HG03520 (cell line): ENCODE measurements around the gene PACS1.
"Not testable (repeated sequence)": the region's sequence is repeated elsewhere in the genome, so short reads cannot be mapped to it uniquely, and the experiment has no call there.

Experiments
- ATAC-seq: cut with Tn5 transposase; IDR thresholded peaks from one replicate; pipeline ENCODE4 v1.9.1; 2021; ENCODE audit warnings: mild to moderate bottlenecking, moderate library complexity; ENCODE audit not compliant: unreplicated experiment

PACS1 gene

DNA sequence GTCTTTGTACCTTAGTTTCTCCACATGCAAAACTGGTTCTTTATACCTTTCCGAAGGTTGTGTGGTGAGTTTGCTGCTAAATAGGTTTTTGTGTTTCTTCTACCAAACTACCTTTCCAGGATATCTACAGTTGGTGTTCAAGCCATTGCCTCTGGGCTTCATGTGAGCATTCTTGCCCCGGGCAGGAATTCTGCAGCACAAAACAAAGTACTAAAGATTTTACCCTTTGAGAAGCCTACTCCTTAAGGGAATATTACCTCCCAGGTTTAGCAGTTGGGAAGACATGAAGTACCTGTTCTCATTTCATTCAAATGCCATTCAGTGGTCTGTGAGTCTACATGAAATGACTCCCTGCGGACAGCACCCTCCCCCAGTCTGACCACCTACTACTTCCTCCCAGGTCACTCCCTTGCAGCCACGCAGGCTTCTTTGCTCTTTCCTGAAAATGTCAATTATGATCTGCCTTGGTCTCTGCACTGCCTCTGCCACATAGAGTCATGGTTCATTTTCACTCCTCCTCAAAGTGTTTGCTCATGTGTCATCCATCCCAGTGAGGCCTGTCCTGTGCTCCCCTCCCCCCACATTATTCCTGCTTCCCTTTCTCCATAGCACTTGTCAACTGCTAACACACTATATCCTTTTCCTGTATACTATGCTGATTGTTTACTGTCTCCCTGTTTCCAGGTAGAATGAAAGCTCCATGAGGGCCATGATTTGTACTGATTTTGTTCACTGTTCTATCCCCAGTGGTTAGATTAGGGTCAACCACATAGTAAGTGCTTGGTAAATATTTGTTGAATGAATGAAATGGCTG is 36.9 kb downstream of the PACS1 start:
- no peak for ATAC-seq

DNA sequence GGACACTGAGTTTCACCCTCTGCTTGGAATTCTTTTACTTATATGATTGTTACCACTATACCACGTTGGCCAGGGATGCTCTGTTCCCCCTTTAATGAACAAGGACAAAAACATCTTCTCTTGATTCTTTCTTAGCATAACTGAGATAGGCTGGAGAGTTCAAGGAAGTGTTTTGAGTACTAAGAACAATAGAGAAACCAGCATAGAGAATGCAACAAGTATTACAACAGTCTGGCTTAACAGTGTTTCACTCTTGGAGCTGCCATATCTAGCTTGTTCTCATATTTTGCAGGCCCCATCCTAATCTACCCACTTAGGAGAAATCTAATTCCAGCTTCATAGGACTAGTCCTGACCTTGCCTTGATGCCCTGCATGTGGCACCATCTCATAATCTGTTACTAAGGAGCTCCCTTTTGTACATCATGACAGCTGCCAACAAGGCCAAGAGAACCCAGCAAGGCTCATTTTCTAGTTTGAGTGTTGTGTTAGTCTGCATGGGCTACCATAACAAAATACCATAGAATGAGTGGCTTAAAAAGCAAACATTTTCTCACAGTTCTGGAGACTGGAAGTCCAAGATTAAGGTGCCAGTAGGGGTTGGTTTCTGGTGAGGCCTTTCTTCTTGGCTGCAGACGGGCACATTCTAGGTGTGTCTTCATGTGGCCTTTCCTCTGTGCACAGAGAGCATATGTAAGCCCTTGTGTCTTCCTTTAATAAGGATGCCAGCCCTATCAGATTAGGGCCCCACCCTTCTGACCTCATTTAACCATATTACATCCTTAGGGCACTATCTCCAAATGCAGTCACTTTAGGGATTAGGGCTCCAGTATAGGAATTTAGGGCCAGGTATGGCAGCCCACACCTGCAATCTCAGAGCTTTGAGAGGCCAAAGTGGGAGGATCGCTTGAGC is 37.8 kb downstream of the PACS1 start:
- ATAC-seq: no peak

DNA sequence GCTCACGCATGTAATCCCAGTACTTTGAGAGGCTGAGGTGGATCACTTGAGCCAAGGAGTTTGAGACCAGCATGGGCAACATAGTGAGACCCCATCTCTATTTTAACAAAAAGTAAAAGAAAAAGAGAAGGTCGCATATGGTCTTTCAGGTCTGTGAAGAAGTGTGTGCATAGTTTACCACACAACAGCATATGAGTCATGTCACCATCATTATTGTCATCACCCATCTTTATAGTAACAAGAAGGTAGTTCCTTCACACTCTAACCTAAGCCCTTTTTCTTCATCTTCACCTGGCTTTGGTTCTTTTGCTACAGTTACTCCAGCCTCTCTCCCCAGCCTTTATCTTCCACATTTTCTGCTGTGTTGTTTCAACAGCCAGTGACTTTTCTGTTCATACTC is 39.2 kb downstream of the PACS1 start:
- no peak for ATAC-seq

DNA sequence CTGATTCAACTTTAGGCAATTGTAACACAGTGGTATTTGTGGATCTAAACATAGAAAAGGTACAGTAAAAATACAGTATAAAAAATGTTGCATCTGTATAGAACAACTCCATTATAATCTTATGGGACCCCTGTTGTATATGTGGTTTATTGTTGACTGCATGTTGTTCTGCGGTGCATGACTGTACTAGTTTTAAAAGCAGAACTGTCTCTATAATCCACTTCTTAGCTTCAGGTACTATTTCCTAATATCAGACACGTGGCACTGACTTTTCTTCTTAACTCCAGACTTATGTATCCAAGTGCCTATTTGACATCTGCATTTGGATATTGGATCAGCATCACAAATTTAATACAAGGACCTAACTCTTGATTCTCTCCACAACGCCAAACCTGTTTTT is 41.1 kb downstream of the PACS1 start:
- ATAC-seq: no peak

DNA sequence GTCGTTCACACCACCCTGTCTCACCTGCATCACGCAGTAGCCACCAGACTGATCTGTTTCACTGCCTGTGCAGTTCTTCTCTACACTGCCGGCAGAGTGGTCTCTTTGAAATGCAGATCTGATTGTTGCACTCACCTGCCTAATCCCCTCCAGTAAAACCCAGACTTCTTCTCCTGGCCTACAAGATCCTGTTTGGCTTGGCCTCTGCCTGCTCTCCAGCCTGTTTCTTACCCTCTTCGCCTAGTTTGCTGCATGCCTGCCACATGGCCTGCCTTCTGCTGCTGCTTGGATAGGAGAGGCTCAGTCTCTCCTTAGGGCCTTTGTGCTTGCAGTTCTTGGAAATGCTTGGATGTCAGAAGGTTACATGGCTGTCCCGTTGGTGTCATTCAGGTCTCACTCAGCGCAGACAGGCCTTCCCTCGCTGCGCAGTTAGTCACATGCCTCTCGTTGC is 42.0 kb downstream of the PACS1 start:
- ATAC-seq: no peak

DNA sequence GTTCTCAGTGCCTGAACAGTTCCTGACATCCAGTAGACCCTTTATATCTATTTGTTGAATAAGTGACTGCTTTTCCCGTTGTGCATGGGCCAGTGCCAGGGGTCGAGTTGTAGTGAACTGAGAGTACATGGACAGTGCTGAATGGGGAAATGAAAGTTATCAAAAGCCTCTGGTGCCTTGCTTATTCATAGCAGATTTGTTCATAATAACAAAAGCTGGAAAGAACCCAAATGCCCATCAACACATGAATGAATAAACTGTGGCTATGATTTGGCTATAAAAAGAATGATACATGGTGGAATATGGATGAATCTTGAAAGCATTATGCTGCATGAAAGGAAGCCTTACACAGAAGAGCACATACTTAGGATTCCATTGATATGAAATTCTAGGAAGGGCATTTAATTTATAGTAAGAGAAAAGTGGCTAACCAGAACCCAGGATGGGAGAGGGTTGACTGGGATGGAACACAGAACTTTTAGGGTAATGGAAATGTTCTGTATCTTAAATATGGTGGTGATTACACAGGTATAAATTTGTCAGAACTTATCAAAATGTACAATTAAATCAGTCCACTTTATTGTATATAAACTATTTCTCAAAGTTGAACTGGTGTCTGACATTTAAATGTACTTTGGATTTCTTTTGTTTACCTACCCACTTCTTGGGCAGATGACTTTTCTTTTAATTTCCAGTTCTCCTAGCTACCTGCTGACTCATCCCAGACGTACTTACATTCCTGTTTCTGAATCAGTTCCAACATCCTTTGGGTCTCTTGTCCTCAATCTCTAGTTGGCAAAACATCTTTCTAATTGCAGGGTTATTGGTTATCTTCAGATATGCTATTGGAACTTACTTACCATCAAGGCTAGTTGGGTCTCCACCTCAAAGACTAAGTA is 42.8 kb downstream of the PACS1 start:
- ATAC-seq: no peak

DNA sequence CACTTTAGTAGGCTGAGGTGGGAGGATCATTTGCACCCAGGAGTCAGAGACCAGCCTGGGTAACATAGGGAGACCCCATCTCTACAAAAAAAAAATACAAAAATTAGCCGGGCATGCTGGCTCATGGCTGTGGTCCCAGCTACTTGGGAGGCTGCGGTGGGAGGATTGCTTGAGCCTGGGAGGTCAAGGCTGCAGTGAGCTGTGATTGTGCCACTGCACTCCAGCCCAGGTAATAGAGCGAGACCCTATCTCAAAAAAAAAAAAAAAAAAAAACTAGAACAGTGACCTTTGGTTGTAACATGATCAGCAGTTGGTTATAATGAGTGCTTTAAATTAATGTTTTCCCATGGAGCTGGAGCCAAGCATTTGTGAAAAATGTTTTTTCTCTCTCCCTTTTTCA is 44.9 kb downstream of the PACS1 start:
- not testable (repeated sequence) for ATAC-seq

DNA sequence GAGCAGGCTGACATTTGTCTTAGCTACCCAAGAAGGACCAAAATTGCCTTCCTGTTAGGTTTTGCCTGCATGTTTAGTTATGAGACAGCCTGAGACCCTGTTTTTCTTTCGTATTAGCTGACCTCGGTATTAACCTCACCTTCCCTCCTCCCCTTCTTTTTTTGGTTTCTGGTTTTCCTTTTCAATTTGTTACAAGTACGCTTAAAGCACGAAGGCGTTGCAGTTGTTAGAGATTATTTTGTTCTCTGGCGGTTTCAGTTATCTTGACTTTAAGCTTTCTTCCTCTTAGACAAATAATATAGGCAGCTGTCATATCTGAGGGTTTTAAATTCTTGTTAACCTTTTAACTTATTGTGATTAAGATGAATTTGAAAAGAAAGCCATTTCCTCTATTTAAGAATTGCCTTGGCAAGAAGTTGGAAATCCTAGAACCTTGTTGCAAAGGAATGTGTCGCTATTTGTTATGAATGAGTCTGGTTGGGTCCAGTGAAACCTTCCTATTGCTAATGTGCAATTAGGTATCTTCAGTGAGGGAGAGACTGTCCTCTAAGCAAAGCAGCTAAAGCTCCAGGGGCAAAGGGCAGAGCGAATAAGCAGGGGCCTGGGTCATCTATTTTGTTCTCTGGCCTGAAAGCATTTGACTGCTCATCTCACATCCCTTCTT is 45.7 kb downstream of the PACS1 start:
- no peak for ATAC-seq

DNA sequence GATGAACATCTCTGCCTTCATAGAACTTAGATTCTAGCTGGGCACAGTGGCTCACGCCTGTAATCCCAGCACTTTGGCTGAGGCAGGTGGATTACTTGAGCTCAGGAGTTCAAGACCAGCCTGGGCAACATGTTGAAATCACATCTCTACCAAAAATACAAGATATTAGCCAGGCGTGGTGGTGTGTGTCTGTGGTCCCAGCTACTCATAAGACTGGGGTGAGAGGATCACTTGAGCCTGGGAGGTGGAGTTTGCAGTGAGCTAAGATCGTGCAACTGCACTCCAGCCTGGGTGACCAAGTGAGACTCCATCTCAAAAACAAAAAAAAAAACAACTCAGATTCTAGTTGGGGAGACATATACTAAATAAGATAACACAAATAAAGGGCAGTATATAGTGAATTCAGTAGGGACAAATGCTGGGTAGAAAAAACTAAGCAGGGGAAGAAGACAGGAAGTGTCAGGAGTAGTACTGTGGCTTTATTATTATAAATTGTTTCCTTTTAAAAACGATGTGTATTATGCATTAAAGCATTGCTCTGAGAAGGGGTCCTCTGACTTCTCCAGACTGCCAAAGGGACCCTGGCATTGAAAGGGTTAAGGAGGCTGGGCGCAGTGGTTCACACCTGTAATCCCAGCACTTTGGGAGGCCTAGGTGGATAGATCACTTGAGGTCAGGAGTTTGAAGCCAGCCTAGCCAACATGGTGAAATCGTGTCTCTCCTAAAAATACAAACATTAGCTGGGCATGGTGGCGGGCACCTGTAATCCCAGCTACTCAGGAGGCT is 46.7 kb downstream of the PACS1 start:
- ATAC-seq: no peak

DNA sequence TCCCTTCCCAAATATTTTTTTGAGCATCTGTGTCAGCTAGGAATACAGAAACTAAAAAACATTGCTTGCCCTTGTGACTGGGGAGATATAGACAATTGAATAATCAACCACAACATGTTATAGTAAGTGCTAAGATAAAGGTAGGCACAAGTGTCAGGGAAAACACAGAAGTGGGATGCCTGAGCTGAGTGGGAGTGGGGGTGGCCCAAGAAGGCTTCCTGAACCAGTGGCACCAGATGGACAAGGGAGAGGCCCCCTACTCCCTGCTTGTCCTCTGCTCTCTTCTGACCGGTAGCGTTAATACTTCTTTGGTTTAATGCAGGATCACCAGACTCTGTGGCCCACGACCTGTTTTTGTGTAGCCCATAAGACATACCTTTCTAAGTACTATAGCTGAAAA is 48.8 kb downstream of the PACS1 start:
- no peak for ATAC-seq

DNA sequence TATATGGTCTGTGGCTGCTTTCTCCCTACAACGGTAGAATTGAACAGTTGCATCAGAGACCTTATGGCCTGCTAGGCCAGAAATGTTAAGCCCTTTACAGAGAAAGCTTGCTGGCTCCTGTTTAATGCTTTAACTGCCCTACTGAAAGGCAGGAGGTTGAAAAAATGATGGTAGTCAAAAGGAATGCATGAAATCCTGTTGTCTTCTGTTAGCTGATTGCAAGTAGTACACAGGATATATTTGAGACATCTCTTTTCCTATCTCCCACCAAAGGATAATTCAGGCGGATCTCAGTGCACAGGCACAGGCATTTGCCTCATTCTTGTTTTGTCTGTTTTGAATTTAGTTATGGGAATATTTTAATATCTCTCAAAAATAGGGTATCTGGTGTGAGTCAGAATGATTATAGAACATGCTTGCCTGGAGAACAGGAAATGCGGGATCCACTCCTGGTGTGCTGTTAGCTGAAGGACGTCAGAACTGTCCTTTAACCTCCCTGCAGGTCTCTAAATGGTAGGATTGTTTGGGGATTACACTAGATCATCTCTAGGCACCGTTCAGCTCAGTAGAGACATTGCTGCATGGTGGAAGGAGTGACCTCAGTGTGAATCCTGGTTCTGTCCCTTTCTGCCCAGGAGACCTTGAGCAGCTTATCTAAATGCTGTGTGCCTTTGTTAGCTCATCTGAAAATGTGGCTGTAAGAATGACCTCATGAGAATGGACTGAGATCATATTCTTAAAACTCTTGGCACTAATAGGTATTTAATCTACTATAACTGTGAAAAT is 49.5 kb downstream of the PACS1 start:
- no peak for ATAC-seq

DNA sequence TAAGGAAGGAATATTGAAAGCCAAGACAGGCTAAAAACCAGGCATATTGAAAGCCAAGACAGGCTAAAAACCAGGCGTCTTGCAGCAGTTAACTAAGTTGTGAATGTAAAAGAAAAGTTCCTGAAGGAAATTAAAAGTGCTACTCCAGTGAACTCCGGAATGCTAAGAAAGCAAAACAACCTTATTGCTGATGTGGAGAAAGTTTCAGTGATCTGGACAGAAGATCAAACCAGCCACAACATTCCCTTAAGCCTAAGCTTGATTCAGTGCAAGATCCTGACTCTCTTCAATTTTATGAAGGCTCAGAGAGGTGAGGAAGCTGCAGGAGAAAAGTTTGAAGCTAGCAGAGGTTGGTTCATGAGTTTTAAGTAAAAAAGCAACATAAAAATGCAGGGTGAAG is 51.4 kb downstream of the PACS1 start:
- no peak for ATAC-seq

DNA sequence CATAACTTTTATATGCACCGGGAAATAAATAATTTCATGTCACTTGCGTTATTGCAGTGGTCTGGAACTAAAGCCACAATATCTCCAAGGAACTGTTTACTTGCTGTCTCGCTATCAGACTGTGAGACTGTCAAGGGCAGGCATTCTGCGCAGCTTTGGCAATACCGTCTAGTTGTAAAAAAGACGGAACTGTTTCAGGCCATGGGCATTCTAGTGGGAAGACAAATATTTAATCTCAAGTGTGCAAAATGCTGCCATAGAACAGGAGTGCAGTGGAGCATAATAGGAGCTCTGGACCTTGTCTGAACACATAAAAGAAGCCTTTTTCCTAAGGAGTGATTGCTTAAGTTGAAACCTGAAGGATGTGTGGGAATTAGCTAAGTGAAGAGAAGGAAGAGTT is 53.8 kb downstream of the PACS1 start:
- no peak for ATAC-seq

DNA sequence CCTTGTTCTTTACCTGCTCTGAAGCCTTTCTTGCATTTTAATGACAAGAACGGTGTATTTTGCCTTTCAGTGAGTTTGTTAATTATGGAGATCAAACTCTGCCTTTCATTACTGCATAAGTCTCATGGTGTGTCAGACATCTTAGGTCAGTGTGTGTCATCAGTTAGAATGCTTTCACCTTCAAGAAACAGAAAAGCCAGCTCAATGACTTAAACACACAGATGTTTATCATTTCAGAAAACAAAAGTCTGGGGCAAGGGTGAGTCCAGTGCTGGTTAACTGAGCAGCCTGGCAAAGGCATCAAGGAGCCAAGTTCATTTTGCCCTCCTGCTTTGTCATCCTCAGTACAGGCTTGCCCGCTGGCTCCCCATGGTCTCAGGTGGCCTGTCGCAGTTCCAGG is 54.5 kb downstream of the PACS1 start:
- ATAC-seq: no peak

DNA sequence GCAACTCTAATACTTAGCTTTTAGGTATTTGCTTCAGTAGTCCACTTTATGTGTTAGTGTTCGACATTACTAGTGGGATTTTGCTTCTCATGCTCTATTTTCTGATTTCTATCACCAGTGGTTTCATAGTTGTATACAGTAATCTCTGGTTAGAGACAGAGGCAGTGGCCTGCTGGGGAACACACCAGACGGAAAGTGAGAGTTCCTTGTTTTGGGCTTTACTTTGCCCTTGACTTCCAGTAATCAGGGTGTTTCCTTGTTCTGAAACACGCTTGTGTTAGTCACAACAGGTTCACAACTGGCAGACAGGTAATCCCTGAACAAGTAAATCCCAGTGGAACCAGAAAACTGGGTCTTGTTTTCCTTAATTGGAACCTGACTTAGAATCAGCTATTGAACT is 56.0 kb downstream of the PACS1 start:
- no peak for ATAC-seq

DNA sequence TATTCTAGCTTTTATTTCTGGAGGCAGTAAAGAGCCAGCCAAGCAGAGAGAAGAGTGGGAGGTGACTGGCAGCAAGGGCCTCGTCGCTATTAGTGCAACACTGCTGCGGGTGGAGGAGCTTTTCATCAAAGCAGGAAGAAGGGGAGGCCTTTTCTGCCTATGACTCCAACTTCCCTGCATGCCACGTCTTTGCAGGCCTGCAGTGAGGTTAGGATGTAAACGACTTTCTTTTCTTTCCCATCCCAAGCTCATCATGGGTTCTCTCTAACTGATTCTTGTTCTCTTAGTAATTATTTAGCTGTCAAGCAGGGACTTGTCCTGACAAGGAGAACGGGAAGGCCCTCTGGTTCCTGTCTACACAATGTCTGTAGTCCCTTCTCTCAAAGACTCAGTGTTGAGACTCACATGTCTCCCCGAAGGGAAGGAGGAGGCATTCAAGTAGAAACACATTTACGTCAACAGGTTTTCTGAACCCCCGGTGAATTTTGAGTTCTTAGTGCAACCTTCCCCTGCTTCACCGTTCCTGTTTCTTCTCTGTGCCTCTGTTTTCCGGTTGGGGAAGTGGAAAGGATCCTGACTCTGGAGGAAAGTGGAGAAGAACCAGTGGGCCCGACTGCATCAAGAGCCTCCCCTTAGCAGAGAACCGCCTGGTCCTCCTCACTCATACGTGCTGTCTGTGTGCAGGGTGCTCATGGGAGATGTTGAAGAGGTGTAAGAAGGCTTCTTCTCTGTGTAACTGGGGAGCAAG is 56.9 kb downstream of the PACS1 start:
- no peak for ATAC-seq

DNA sequence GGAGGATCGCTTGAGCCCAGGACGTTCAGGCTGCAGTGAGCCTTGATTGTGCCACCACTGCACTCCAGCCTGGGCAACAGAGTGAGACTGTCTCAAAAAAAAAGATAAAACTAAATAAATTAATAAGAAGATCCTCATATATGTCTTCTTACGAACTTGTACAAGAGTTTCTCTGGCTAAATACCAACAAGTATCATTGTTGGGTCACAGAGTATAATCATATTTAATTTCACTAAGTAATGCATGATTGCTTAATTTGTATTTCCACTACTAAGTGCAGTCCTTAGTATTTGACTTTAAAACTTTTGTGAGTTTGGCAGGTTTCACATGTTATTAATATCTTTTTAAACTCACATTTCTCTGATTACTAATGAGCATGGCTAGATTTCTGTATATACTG is 60.9 kb downstream of the PACS1 start:
- ATAC-seq: no peak

DNA sequence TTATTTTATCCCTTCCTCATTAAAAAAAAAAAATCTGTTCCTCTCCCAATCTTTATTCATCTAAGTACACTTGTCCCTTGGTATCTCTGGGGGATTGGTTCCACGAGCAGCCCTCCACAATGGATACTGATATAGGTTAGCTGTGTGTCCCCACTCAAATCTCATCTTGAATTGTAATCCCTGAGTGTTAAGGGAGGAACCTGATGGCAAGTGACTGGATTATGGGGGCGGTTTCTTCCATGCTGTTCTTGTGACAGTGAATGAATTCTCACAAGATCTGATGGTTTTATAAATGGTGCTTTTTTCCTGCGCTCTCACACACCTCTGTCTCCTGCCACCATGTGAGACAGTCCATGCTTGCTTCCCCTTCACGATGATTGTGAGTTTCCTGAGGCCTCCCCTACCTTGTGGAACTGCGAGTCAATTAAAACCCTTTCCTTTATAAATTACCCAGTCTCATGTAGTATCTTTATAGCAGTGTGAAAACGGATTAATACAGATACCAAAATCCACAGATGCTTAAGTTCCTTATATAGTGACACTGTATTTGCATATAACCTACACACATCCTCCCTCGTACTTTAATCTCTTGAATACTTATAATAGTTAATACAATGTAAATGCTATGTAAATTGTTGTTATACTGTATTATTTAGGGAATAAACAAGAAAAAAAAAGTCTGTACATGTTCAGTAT is 62.0 kb downstream of the PACS1 start:
- ATAC-seq: no peak
